IMR-90 (cell line): ENCODE measurements around the gene TAX1BP1. TPM values are rescaled to one million over a fixed set of nuclear protein-coding genes. Genes with fewer than 3 reads are reported as not detected.

Experiments
- ATAC-seq: fragments of 200-7000 bp; cut with Tn5 transposase; 2 replicates; pipeline ENCODE4 v1.9.1; 2020; ENCODE audit warnings: low read depth, mild to moderate bottlenecking, moderate library complexity
- BruUV-seq: library from RNA; stranded (reverse); fragments of 400-500 nt; replicated peaks from 2 replicates; lab custom pipeline; 2021; lab: Mats Ljungman, UMichigan
- CTCF ChIA-PET: fragments of 300-600 bp; formaldehyde crosslinking; extraction: SDS; loops from one replicate; lab custom pipeline; 2021; ENCODE audit warnings: antibody characterized with exemption; lab: Yijun Ruan, JAX
- POLR2A ChIA-PET: fragments of 300-600 bp; sonication (Branson Sonifier 250); formaldehyde crosslinking; loops from one replicate; lab custom pipeline; 2022; ENCODE audit warnings: antibody characterized with exemption; ENCODE audit not compliant: unreplicated experiment; lab: Charles Lee
- DNase-seq: peaks from one replicate; pipeline ENCODE4 v3.0.0; 2013
- H2AFZ ChIP-seq: replicated peaks from 2 replicates; pipeline ENCODE3; 2013; ENCODE audit warnings: low read length, mild to moderate bottlenecking; ENCODE audit not compliant: poor library complexity
- H2AK5ac ChIP-seq: 2 replicates; pipeline ENCODE4 v1.6.1; 2013; ENCODE audit warnings: low read depth, low read length, inconsistent platforms
- H2AK9ac ChIP-seq: replicated peaks from 2 replicates; pipeline ENCODE3; 2013; ENCODE audit warnings: mild to moderate bottlenecking, low read depth, low read length, moderate library complexity; ENCODE audit not compliant: poor library complexity
- H2BK120ac ChIP-seq: 2 replicates; pipeline ENCODE4 v1.6.1; 2013; ENCODE audit warnings: low read depth, low read length, inconsistent platforms
- H2BK15ac ChIP-seq: 3 replicates; pipeline ENCODE4 v1.6.1; 2013; ENCODE audit warnings: low read depth, low read length, inconsistent platforms
- H2BK20ac ChIP-seq: 2 replicates; pipeline ENCODE4 v1.6.1; 2013; ENCODE audit warnings: low read depth, mild to moderate bottlenecking, inconsistent platforms, low read length, moderate library complexity
- H2BK5ac ChIP-seq: 2 replicates; pipeline ENCODE4 v1.6.1; 2013; ENCODE audit warnings: mild to moderate bottlenecking, low read depth, low read length, inconsistent platforms; ENCODE audit not compliant: poor library complexity, severe bottlenecking
- H3K14ac ChIP-seq: replicated peaks from 2 replicates; pipeline ENCODE4 v1.6.1; 2013; ENCODE audit warnings: low read depth, low read length, inconsistent platforms
- H3K18ac ChIP-seq: 2 replicates; pipeline ENCODE4 v1.6.1; 2013; ENCODE audit warnings: low read depth, low read length, control low read depth
- H3K23ac ChIP-seq: 2 replicates; pipeline ENCODE4 v1.6.1; 2013; ENCODE audit warnings: low read depth, low read length, inconsistent platforms
- H3K27ac ChIP-seq: 2 replicates; pipeline ENCODE4 v1.5.1; 2013; ENCODE audit warnings: mild to moderate bottlenecking, control low read depth, low read length; ENCODE audit not compliant: insufficient read depth
- H3K27me3 ChIP-seq: 2 replicates; pipeline ENCODE4 v1.6.1; 2013; ENCODE audit warnings: low read length; ENCODE audit not compliant: control insufficient read depth, insufficient read depth
- H3K36me3 ChIP-seq: 2 replicates; pipeline ENCODE4 v1.6.1; 2013; ENCODE audit warnings: low read length, mixed read lengths; ENCODE audit not compliant: control insufficient read depth, insufficient read depth
- H3K4ac ChIP-seq: 2 replicates; pipeline ENCODE4 v1.6.1; 2013; ENCODE audit warnings: low read depth, low read length, inconsistent platforms
- H3K4me1 ChIP-seq: 2 replicates; pipeline ENCODE4 v1.6.1; 2013; ENCODE audit warnings: low read length, mixed read lengths; ENCODE audit not compliant: control insufficient read depth, insufficient read depth
- H3K4me2 ChIP-seq: 2 replicates; pipeline ENCODE4 v1.6.1; 2013; ENCODE audit warnings: low read depth, mild to moderate bottlenecking, control low read depth, low read length, moderate library complexity
- H3K4me3 ChIP-seq: 2 replicates; pipeline ENCODE4 v1.5.1; 2013; ENCODE audit warnings: low read depth, mild to moderate bottlenecking, control low read depth, low read length, moderate library complexity; ENCODE audit not compliant: insufficient read depth
- H3K56ac ChIP-seq: 2 replicates; pipeline ENCODE4 v1.6.1; 2013; ENCODE audit warnings: low read length, inconsistent platforms; ENCODE audit not compliant: insufficient read depth; ENCODE audit errors: extremely low read depth
- H3K79me1 ChIP-seq, 2 experiments: 2 replicates each; pipeline ENCODE4 v1.6.1; 2013; ENCODE audit warnings: low read length in 2 of 2, inconsistent platforms in 1 of 2, low read depth in 1 of 2
- H3K9ac ChIP-seq: 2 replicates; pipeline ENCODE4 v1.6.1; 2013; ENCODE audit warnings: low read depth, low read length, control low read depth
- H3K9me1 ChIP-seq: 2 replicates; pipeline ENCODE4 v1.6.1; 2013; ENCODE audit warnings: low read length, inconsistent platforms; ENCODE audit not compliant: insufficient read depth
- H3K9me3 ChIP-seq: 2 replicates; pipeline ENCODE4 v1.6.1; 2013; ENCODE audit warnings: low read length; ENCODE audit not compliant: control insufficient read depth, insufficient read depth
- H4K20me1 ChIP-seq: 2 replicates; pipeline ENCODE4 v1.6.1; 2013; ENCODE audit warnings: low read length, inconsistent platforms; ENCODE audit not compliant: insufficient read depth
- H4K5ac ChIP-seq: 2 replicates; pipeline ENCODE4 v1.6.1; 2013; ENCODE audit warnings: mild to moderate bottlenecking, low read depth, low read length, control low read depth
- H4K8ac ChIP-seq, 2 experiments: 2 replicates each; pipeline ENCODE4 v1.6.1; 2013; ENCODE audit warnings: low read depth in 2 of 2, low read length in 2 of 2, control low read depth in 1 of 2, inconsistent platforms in 1 of 2
- H4K91ac ChIP-seq: 2 replicates; pipeline ENCODE4 v1.6.1; 2013; ENCODE audit warnings: low read depth, low read length, inconsistent platforms; ENCODE audit not compliant: insufficient read depth
- CHD1 ChIP-seq: IDR thresholded peaks from 2 replicates; pipeline ENCODE4 v1.6.1; 2012; ENCODE audit warnings: low read depth, low read length, improper control_type of control experiment
- WGBS, 2 experiments: methylation state at CpG; one replicate each; pipeline versions ENCODE4 v1.1.5 to v1.1.7; 2013; ENCODE audit warnings: missing lambda C conversion rate in 2 of 2; ENCODE audit not compliant: insufficient read length in 1 of 2; ENCODE audit errors: extremely low coverage in 2 of 2; 5-methylcytosine and 5-hydroxymethylcytosine counted together
- dilution Hi-C: fragments of 300-500 bp; cut with HindIII; formaldehyde crosslinking; loops from one replicate; pipeline ENCODE4 v1.14.3; 2018; ENCODE audit warnings: low sequenced_read_pairs; ENCODE audit not compliant: unreplicated experiment
- in situ Hi-C: fragments of 300-500 bp; cut with MboI; formaldehyde crosslinking; loops from 3 replicates; pipeline ENCODE4 v1.14.3; 2019; ENCODE audit warnings: low sequenced_read_pairs, inconsistent platforms, mixed read lengths
- intact Hi-C: fragments of 100-400 bp; cut with micrococcal nuclease; formaldehyde crosslinking; loops from 2 replicates; pipeline ENCODE4 v1.10.0; 2022
- polyA plus RNA-seq, 3 experiments: library from polyadenylated mRNA; depleted of rRNA; stranded (reverse); fragments of >200 nt; gene quantifications; 2 replicates each; pipeline ENCODE4 v1.2.3, GENCODE V29; 2012; ENCODE audit warnings: low replicate concordance in 1 of 3
- total RNA-seq: library from RNA; depleted of rRNA; stranded (reverse); fragments of >200 nt; gene quantifications from 2 replicates; pipeline ENCODE4 v1.2.3, GENCODE V29; 2012

Gene TAX1BP1
- total and polyA plus RNA-seq, 2 of the 4 experiments (the other 2 are of a cell fraction) = 49.0 to 52.7 TPM

DNA sequence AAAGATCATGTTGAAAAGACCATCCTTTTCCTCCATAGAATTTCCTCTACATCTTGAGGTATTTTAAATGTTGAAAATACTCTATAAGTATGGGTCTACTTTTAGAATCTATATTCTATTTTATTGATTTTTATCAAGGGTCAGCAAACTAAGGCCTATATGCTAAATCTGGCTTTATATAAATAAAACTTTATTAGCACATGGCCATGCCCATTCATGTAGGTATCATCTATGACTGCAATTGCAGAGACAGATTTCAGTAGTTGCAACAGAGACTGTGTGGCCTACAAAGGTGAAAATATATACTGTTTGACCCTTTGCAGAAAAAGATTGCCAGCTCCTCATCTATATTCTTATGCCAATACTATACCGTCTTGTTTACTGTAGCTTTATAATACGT, 72.7 kb downstream of the TAX1BP1 start:
- no peak overlapping the region for H4K8ac ChIP-seq
- no peak overlapping the region for H2BK20ac ChIP-seq
- H3K14ac ChIP-seq = no peak overlapping the region
- H2AK5ac ChIP-seq = no peak overlapping the region
- H2BK15ac ChIP-seq = no peak overlapping the region
- dilution Hi-C loops = no loop called here
- no peaks in the 10 kb centered on the region for H3K27me3 ChIP-seq
- no peaks in the 10 kb centered on the region; the same call in 1 of the 2 replicates for H4K20me1 ChIP-seq
- H3K4me3 ChIP-seq = no peak overlapping the region
- H4K91ac ChIP-seq = no peak overlapping the region
- H3K9me1 ChIP-seq = 0 out of 2 replicates have a peak, but pooled peaks cover 4% of the 10 kb centered on the region
- H3K18ac ChIP-seq = no peak overlapping the region
- TF ChIP-seq CHD1 = no peak
- peaks cover 5% of the 10 kb centered on the region; the same call in 1 of the 2 replicates for H3K4me1 ChIP-seq
- H3K9ac ChIP-seq = no peak overlapping the region
- H3K79me1 ChIP-seq = peaks cover 7 to 16% of the 10 kb centered on the region in 2 experiments; a peak in 3 of 4 replicates
- H2BK5ac ChIP-seq = no peak overlapping the region
- ChIA-PET CTCF (interaction anchor here (0.7 kb wide), 1 partner anchor 617 kb away, joined by 3 read pairs; no protein-coding TSS in a partner anchor), POLR2A (interaction anchor here (0.6 kb wide), 1 partner anchor 69 kb away, joined by 3 read pairs; no protein-coding TSS in a partner anchor)
- in situ Hi-C loops = no loop called here
- no peak overlapping the region for H3K27ac ChIP-seq
- DNase-seq = no peak
- H4K5ac ChIP-seq = no peak overlapping the region
- no TSS peak for BruUV-seq
- no peak overlapping the region for H3K23ac ChIP-seq
- H3K36me3 ChIP-seq = peaks cover 11% of the 10 kb centered on the region
- no peak overlapping the region for H3K56ac ChIP-seq
- WGBS, 2 experiments = 100% methylated on average over 1 of the region's 2 CpGs; no CpG with 5 or more reads in 1 of the 2 experiments
- H2AK9ac ChIP-seq = no peak overlapping the region
- H3K9me3 ChIP-seq = no peaks in the 10 kb centered on the region
- no peak for ATAC-seq
- no peak overlapping the region for H2AFZ ChIP-seq
- H3K4ac ChIP-seq = no peak overlapping the region
- no peak overlapping the region for H3K4me2 ChIP-seq
- no peak overlapping the region for H2BK120ac ChIP-seq
- intact Hi-C loops = no loop called here
